SH-SY5Y (cell line): Measurements from ENCODE around the gene LARP6.

Experiments used
- GATA2 ChIP-seq: IDR thresholded peaks from 2 replicates; pipeline ENCODE4 v1.6.1; 2011; ENCODE audit warnings: mild to moderate bottlenecking, low read depth, low read length
- GATA3 ChIP-seq: IDR thresholded peaks from 2 replicates; pipeline ENCODE4 v1.6.1; 2011; ENCODE audit warnings: low read depth, mild to moderate bottlenecking, low read length, moderate library complexity

DNA sequence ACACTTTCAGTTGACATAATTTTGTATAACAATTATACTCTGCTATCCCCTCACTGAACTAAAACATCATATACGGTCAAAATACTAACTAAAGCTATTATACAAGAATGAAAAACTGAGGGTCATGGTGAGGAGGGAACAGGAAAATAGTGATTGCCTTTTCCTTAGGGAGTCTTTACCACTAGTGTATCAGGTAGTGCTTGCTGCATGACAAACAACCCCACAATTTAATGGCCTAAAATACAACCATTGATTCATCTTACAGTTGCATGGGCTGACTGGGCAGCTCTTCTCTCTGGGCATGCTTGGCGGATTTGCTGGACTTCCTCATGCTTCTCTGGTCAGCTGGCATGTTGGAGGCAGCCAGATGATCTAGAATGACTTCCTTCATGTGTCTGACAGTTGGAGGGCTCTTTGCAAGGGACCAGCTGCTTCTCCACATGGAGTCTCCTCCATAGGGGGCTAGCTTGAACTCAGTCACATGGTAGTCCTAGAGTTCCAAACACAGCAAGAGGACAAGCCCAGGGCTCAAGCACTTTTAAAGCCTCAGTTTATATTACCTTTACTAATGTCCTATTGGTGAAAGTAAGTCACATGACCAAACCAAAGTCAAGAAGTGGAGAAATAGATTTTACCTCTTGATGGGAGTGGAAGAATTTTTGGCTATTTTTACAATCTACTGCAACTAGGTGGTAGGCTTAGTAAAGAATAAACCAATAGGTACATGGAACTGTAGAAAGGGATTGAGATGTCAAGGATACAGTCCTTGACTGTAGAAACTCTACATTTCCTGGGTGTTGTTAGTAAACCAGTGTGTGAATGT lies 19.5 kb upstream of the LARP6 start:
- TF ChIP-seq GATA2, result no peak
- no peak for TF ChIP-seq GATA3
